ENCODE data around the gene ATP6V1E1. TPM values are rescaled to one million over a fixed set of nuclear protein-coding genes. Genes with fewer than 3 reads are reported as not detected.

The ATP6V1E1 gene
- total RNA-seq, 4 donors from 2014 or later: 109 to 157 (median 122) TPM

- ATAC-seq (ENCODE audit: low FRiP score) (no peak), DNase-seq (ENCODE audit: low spot score) (no peak)
- TF ChIP-seq CTCF (IDR thresholded peaks at IDR 0.05): no peak
Measured at GRCh38 chr22:17633998-17634323, 5.4 kb upstream of the ATP6V1E1 start.

DNA sequence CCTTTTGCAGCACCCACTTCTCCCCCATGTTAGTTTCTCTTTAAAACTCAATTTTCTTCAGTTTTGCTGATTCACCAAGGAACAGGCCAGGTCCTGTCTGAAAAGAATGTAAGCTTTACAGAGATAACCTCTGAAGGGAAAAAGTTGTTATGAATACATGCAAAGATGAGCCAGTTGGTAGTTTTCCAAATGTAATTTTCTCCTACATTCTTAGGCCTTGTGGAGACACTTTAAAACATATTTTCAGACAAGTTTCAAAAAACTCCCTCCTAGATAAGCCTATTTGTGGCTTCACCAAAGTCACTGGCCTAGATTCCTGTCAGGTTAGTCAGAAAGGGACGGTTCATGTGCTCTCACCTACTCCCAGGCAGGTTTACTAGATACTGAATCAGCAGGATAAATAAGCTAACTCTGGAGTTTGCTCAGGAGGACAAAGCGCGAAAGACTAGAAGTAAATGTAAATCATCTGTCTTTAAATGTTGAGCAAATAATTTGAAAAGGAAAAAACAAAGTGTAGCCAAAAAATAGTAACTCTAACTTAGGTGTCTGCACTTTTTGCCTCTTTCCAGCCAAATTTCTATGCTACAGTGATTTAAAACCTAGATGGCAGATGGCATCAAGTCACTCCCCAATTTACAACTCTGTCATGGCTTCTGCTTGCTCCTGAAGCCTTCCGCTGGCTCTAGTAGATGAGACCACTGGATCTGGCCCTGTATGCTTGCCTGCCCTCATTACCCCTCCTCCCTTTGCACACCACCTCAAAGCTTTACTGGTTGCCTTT lies 4.9 kb upstream of the ATP6V1E1 start:
- ATAC-seq (ENCODE audit: low FRiP score) (peak; percentile 70), DNase-seq (ENCODE audit: low spot score) (no peak)
- no peak for TF ChIP-seq CTCF (IDR thresholded peaks at IDR 0.05)

- no peak for DNase-seq (ENCODE audit: low spot score)
- no peak for ATAC-seq (ENCODE audit: low FRiP score)
- no peak for TF ChIP-seq CTCF (IDR thresholded peaks at IDR 0.05)
Measured at GRCh38 chr22:17631076-17631565, 2.6 kb upstream of the ATP6V1E1 start.

DNA sequence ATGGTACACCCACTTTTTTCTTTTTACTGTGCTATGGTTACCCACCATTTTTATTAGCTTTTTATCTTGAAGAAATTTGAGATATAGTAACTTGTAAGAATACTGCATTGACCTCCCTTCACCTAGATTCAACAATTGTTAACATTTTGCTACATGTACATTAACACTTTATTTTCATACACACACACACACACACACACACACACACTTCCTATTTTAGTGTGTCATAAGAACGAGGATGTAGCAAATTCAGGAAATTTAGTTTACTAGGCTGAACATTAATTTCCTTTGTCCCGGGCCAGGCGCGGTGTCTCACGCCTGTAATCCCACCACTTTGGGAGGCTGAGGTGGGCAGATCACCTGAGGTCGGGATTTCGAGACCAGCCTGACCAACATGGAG lies 1.1 kb upstream of the ATP6V1E1 start:
- TF ChIP-seq CTCF (IDR thresholded peaks at IDR 0.05): no peak
- ATAC-seq (ENCODE audit: low FRiP score): no peak
- no peak for DNase-seq (ENCODE audit: low spot score)

- DNase-seq (ENCODE audit: low spot score) (no peak), ATAC-seq (ENCODE audit: low FRiP score) (no peak)
- no peak for TF ChIP-seq CTCF (IDR thresholded peaks at IDR 0.05)
Measured at GRCh38 chr22:17629173-17629489, 582 bp upstream of the ATP6V1E1 start.

DNA sequence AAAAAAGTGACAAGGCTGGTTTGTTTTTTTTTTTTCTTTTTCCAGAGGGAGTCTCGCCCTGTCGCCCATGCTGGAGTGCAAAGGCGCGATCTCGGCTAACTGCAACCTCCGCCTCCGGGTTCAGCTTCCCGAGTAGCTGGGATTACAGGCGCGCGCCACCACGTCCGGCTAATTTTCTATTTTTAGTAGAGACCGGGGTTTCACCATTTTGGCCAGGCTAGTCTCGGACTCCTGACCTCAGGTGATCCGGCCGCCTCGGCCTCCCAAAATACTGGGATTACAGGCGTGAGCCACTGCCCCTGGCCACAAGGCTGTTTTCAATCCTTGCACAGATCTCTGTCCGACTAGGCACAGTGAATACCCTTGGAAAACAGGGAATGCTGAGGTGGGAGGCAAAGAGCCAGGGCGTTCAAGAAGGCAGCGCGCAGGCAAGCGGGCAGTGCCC lies 566 bp downstream of the ATP6V1E1 start:
- no peak for TF ChIP-seq CTCF (IDR thresholded peaks at IDR 0.05)
- DNase-seq (ENCODE audit: low spot score) (no peak), ATAC-seq (ENCODE audit: low FRiP score) (no peak)

DNA sequence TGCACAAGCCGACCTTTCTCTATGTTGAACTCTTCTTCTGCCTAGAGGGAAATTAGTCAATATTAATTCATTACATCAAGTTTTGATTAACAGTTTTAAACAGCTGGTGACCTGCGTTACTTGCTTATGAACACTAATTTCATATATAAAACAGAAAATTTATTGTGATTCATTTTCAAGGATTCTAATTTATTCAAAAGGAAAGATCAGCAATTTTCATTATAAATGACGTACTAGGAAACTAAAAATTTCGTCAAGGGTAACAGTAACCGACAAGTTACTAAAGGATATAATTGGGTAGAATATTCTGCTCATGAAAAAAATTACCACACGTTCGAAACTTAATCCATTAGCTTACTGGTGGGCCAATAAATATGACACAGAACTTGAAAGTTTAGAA lies 15.3 kb downstream of the ATP6V1E1 start:
- no peak for ATAC-seq (ENCODE audit: low FRiP score)
- DNase-seq (ENCODE audit: low spot score): no peak
- no peak for TF ChIP-seq CTCF (IDR thresholded peaks at IDR 0.05)

Data from omental fat pad (tissue), 4 donors.